Activated CD4-positive, CD25-positive, alpha-beta regulatory T cell treated with anti-CD3 and anti-CD28 coated beads, Interleukin-2, amount 50 U/mL, for 72 hours (primary cell): Measurements from ENCODE around the gene ROR2.

Experiments
- DNase-seq: peaks from one replicate; pipeline ENCODE4 v3.0.0; 2021

ROR2 gene

GRCh38 chr9:91948101-91948596 is 1.9 kb downstream of the ROR2 start:
- DNase-seq: no peak

- DNase-seq: no peak
Measured at GRCh38 chr9:91946653-91947488, 3.2 kb downstream of the ROR2 start.

- no peak for DNase-seq
Measured at GRCh38 chr9:91946196-91946595, 3.8 kb downstream of the ROR2 start.

- no peak for DNase-seq
Measured at GRCh38 chr9:91945277-91946085, 4.5 kb downstream of the ROR2 start.

DNA sequence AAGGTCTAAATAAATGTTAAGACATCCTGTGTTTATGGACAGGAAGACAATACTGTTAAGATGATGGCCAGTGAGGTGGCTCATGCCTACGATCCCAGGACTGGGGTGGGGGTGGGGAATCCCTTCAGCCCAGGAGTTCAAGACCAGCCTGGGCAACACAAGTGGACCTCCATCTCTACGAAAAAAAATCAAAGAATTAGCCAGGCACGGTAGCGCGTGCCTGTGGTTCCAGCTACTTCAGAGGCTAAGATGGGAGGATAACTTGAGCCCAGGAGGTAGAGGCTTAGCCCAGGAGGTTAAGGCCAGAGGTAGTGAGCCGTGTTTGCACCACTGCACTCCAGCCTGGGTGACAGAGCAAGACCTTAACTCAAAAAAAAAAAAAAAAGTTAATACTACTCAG is 5.3 kb downstream of the ROR2 start:
- no peak for DNase-seq

GRCh38 chr9:91943478-91944470 is 6.3 kb downstream of the ROR2 start:
- no peak for DNase-seq

- DNase-seq: no peak
Measured at GRCh38 chr9:91942201-91942600, 7.8 kb downstream of the ROR2 start.

- DNase-seq: no peak
Measured at GRCh38 chr9:91939978-91940377, 10.1 kb downstream of the ROR2 start.

DNA sequence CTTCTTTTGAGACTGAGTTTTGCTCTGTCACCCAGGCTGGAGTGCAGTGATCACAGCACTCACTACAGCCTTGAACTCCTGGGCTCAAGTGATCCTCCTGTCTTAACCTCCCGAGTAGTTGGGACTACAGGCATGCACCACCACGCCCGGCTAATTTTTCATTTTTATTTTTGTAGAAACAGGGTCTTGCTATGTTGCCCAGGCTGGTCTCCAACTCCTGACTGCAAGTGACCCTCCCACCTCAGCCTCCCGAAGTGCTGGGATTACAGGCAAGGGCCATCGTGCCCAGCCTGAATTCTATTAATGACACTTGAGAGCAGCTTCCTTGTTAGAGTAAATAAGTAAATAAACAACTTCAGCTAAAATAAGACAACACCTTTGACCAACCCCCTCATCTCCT is 12.3 kb downstream of the ROR2 start:
- DNase-seq: no peak

DNA sequence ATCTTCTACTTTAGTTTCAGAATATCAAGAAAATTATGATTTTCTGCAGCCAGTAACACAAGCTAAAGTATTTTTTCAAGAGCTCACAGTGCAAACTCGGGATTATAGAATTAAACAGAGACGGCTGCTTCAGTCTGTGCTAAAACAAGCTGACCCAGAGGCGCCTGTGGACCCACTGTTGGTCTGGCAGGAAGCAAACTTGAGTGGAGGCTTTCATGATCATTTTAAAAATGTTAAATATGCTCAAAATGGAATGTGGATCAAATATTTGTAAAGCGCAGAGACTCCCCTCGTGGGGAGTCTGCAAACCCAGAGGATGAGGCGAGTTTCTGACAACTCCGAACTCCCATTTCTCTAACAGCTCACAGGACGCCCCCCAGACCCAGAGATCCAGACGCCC is 13.0 kb downstream of the ROR2 start:
- no peak for DNase-seq

DNA sequence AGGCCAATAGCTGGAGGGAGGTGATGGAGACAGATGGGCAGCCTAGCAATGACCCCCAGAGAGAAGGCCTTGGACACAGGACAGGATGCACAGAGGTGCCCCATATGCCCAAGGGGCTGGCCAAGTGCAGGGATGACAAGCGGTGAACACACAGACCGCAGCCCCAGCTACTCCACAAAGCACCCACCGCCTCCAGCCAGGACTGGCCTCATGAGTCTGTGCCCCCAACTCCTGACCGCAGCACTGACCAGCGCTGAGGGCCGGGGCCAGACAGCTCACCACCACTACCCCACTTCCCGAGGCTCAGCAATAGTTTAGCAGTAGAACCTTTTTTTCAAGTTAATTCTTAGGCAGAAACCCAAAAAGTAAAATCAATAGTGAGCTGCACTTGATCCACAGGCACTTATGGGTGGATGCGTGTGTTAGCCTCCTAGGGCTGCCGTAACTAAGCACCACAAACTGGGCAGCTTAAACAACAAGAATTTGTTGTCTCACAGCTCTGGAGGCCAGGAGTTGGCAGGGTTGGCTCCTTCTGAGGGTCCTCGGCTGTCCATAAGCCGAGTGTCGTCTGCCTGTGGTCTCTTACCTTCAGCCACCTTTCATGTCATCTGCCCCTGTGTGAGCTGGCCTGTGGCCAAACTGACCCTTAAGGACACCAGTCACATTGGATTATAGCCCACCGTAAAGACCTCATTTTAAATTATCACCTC is 14.1 kb downstream of the ROR2 start:
- DNase-seq: no peak

- no peak for DNase-seq
Measured at GRCh38 chr9:91935066-91935749, 14.8 kb downstream of the ROR2 start.

DNA sequence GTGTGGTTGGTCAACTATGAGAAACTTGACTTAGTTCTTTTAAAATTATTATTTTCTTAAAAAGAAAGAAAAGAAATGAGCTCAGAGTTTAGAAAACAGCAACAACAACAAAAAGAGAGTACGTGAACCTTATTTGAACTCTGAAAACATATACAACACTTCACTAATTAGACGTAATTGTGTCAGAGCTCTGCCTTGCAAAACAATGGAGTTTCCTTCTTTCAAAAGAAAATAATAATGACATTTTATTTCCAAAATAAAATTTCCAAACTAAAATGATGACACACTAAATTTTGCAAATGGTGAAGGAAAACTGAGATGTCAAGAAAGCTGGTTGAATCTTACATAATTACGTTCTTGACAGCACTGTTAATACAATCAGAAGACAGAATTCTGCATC is 15.4 kb downstream of the ROR2 start:
- DNase-seq: no peak

GRCh38 chr9:91933556-91934352 is 16.3 kb downstream of the ROR2 start:
- no peak for DNase-seq

DNA sequence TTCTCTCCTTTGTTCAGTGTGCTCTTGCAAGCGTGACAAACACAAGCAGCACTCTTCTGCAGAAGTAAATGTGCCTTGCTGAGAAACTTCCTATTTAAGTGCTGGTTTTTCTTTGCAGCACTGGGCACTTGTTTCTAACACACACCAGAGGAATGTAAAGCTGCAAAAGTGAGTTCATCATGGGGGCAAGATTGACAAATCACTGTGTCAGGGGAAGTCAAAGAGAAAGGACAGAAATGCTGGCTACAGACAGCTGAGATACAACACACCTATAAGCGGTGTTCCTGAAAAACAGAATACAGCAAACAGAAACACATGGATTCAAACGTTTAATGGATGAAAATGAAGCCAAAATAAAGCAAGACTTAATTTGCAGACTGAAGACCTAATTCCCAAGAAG is 19.6 kb downstream of the ROR2 start:
- DNase-seq: no peak

- DNase-seq: no peak
Measured at GRCh38 chr9:91929331-91929730, 20.7 kb downstream of the ROR2 start.

DNA sequence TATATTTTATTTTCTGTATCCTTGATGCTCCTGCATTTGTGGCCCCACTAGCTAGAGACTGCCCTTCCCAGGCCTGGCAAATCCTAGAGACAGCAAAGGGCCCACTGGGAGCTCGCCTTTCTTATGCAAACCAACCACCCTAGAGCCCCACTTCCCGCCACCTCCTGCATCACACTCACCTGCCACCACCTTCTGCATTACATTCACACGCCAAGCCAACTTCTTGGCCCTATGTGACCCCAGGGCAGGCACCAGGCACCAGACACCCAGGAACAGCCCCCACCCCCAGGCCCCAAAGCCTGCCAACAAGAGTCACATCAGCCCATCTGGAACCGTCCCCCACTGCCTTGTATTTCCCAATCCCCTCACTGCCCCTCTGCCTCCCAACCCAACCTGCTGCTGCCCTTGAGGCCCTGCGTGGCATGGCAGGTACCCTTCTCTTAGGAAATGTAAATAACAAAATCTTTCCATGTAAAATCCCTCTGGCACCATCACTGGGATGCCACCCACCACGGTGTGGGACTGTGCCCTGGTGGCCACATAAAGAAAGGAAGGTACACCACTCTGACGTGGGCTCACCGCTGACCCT is 22.0 kb downstream of the ROR2 start:
- DNase-seq: no peak

DNA sequence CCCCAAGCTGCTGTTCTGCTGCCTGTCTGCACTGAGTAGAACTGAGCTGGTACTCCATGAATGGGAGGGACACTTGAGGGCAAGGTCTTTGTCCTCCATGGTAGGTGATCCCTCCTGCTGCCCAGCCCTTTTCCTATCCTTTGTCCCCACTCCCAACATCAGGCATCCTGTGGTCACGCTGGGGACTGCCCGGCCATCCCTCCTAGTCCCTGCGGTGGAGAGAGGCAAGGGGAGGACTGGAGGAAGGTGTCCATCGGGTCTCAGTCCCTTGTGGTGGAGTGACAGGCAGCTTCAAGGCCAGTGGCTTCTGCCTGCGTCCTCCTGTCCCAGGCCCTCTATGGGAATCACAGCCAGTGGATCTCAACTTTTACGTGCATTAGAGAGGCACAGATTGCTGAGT is 25.9 kb downstream of the ROR2 start:
- DNase-seq: no peak

- no peak for DNase-seq
Measured at GRCh38 chr9:91923145-91923544, 26.9 kb downstream of the ROR2 start.

- no peak for DNase-seq
Measured at GRCh38 chr9:91921371-91921770, 28.7 kb downstream of the ROR2 start.
